GM12878 (cell line): ENCODE results near the gene CIROP. TPM values are rescaled to one million over a fixed set of nuclear protein-coding genes. Genes with fewer than 3 reads are reported as not detected.

Experiments
- ATF7 ChIP-seq: fragments of 450-650 bp; IDR thresholded peaks from 2 replicates; pipeline ENCODE4 v1.6.1; 2016; ENCODE audit warnings: low read depth, mild to moderate bottlenecking
- CBFB ChIP-seq: IDR thresholded peaks from 2 replicates; pipeline ENCODE4 v1.6.1; 2016; ENCODE audit warnings: antibody characterized with exemption, low read depth
- CHD1 ChIP-seq: IDR thresholded peaks from 2 replicates; pipeline ENCODE4 v1.6.1; 2012; ENCODE audit warnings: low read depth, low read length, improper control_type of control experiment
- CTCF ChIP-seq, 3 experiments: IDR thresholded peaks in 2 of 3; conservative IDR thresholded peaks in 1 of 3; 2 replicates each; pipeline ENCODE4 v1.5.1; 2011; ENCODE audit warnings: low read depth in 3 of 3, low read length in 3 of 3, mild to moderate bottlenecking in 3 of 3, control low read depth in 2 of 3, moderate library complexity in 2 of 3, inconsistent platforms in 1 of 3, mixed read lengths in 1 of 3; ENCODE audit not compliant: control insufficient read depth in 2 of 3, insufficient read depth in 1 of 3; ENCODE audit errors: extremely low read depth in 1 of 3
- FOXK2 ChIP-seq: fragments of 450-650 bp; IDR thresholded peaks from 2 replicates; pipeline ENCODE4 v1.6.1; 2017; ENCODE audit warnings: mild to moderate bottlenecking, moderate library complexity
- FOXM1 ChIP-seq: IDR thresholded peaks from 2 replicates; pipeline ENCODE4 v1.6.1; 2012; ENCODE audit warnings: low read depth, mild to moderate bottlenecking, inconsistent platforms, low read length, moderate library complexity
- HDAC6 ChIP-seq: fragments of 200-600 bp; sonication (generic); IDR thresholded peaks from one replicate; pipeline ENCODE4 v1.8.0; 2017; ENCODE audit warnings: antibody characterized with exemption; ENCODE audit not compliant: unreplicated experiment
- PBX3 ChIP-seq: IDR thresholded peaks from 2 replicates; pipeline ENCODE4 v1.6.1; 2011; ENCODE audit warnings: mild to moderate bottlenecking, low read depth, low read length, moderate library complexity; ENCODE audit not compliant: insufficient replicate concordance
- SMC3 ChIP-seq: IDR thresholded peaks from 2 replicates; pipeline ENCODE4 v1.6.1; 2011; ENCODE audit warnings: low read length, improper control_type of control experiment, borderline replicate concordance
- ZBTB40 ChIP-seq: fragments of 450-650 bp; IDR thresholded peaks from 2 replicates; pipeline ENCODE4 v1.6.1; 2016; ENCODE audit warnings: mild to moderate bottlenecking, moderate library complexity, borderline replicate concordance
- ZNF687 ChIP-seq: fragments of 450-650 bp; IDR thresholded peaks from 2 replicates; pipeline ENCODE4 v1.6.1; 2017; ENCODE audit warnings: mild to moderate bottlenecking, moderate library complexity
- ZZZ3 ChIP-seq: IDR thresholded peaks from 2 replicates; pipeline ENCODE4 v1.6.1; 2011; ENCODE audit warnings: low read depth; ENCODE audit not compliant: control insufficient read depth, insufficient read length
- polyA plus RNA-seq, 11 experiments: library from polyadenylated mRNA; depleted of rRNA in 4 of 11; unstranded in 6 of 11; stranded (reverse) in 5 of 11; fragments of >200 nt; fragmentation: Nextera tagmentation in 4 of 11; fragmentation: Illumina TruSeq in 1 of 11; extraction: Ambion mirVana in 4 of 11; extraction: Trizol in 1 of 11; gene quantifications; 1 replicate in 1 of 11; 2 replicates in 10 of 11; pipeline versions ENCODE4 v1.2.1 to v1.2.3, GENCODE V29; 2011 to 2016; ENCODE audit warnings: inconsistent platforms in 2 of 11, missing spikeins in 2 of 11, low read depth in 1 of 11
- total RNA-seq, 4 experiments: library from RNA; depleted of rRNA in 3 of 4; stranded (reverse); fragments of >200 nt in 3 of 4; fragmentation: Illumina TruSeq in 1 of 4; extraction: Trizol in 1 of 4; gene quantifications; 2 replicates each; pipeline versions ENCODE4 v1.2.1 to v1.2.3, GENCODE V29; 2013 to 2021

The CIROP gene
- total and polyA plus RNA-seq, 10 of the 15 experiments (the other 5 are each of a cell fraction or from before 2014, with no cell fraction given) = not detected

- TF ChIP-seq ZNF687 (no peak), PBX3 (peak; percentile 37), ZZZ3 (no peak), HDAC6 (no peak), CBFB (no peak), ATF7 (no peak), FOXK2 (no peak), SMC3 (peak; percentile 45; the same call in 1 of the 2 replicates), FOXM1 (no peak), CHD1 (no peak), CTCF (IDR thresholded peaks at IDR 0.05 in 2 of 3, conservative IDR thresholded peaks at IDR 0.05 in 1 of 3; ENCODE audit: control insufficient read depth in 2 of 3, extremely low read depth in 1 of 3, insufficient read depth in 1 of 3, low read depth in 3 of 3, low read length in 3 of 3) (peak; percentile 57 to 83 (median 69)), ZBTB40 (no peak)
Measured at GRCh38 chr14:23056145-23056955, 48.4 kb downstream of the CIROP start (continued).
